Caki2 (cell line): ENCODE results near the gene TMEM235. TPM values are rescaled to one million over a fixed set of nuclear protein-coding genes. Genes with fewer than 3 reads are reported as not detected.

Experiments
- DNase-seq: peaks from one replicate; pipeline ENCODE4 v3.0.0-alpha.2; 2015; ENCODE audit warnings: low read depth
- in situ Hi-C: cut with HindIII; loops from 2 replicates; pipeline ENCODE4 v1.10.0; 2016; ENCODE audit warnings: low sequenced_read_pairs, low pct_unique_long_range_greater_than_20kb, mixed read lengths
- total RNA-seq: library from RNA; depleted of rRNA; stranded (reverse); fragments of >200 nt; shearing (Covaris generic); gene quantifications from 2 replicates; pipeline ENCODE4 v1.2.3, GENCODE V29; 2014; ENCODE audit warnings: low replicate concordance; rRNA removed

The TMEM235 gene
- total RNA-seq, 1 experiment from 2014 or later = not detected

- in situ Hi-C loops = no loop called here
- DNase-seq = no peak
These were observed 52.7 kb downstream of the TMEM235 start for GRCh38 chr17:78284146-78284545.

GRCh38 chr17:78289004-78289403, 57.6 kb downstream of the TMEM235 start:
- in situ Hi-C loops = no loop called here

GRCh38 chr17:78289802-78290363, 58.5 kb downstream of the TMEM235 start:
- DNase-seq = peak; percentile 74
- in situ Hi-C loops = no loop called here

More at GRCh38 chr17:78289004-78289403, 57.6 kb downstream of the TMEM235 start:
- no peak for DNase-seq

Other genes with a start within 250 kb of the TMEM235 start
- 21.2 and 31.4 TPM in 2 replicates for gene TMC6, start 102.9 kb upstream of the TMEM235 start, total RNA-seq
- 0.14 and 0.17 TPM in 2 replicates for gene TMC8, start 100.9 kb upstream of the TMEM235 start, total RNA-seq
- gene C17orf99, start 85.2 kb upstream of the TMEM235 start, total RNA-seq = not detected in 2 replicates
- 213 and 286 TPM in 2 replicates for gene SYNGR2, start 63.0 kb upstream of the TMEM235 start, total RNA-seq
- 160 and 213 TPM in 2 replicates for gene TK1, start 44.6 kb upstream of the TMEM235 start, total RNA-seq
- 37.2 and 41.1 TPM in 2 replicates for gene AFMID, start 44.3 kb upstream of the TMEM235 start, total RNA-seq
- 192 and 210 TPM in 2 replicates for gene BIRC5, start 17.4 kb upstream of the TMEM235 start, total RNA-seq
- gene SOCS3, start 128.4 kb downstream of the TMEM235 start, total RNA-seq = 22.9 and 28.9 TPM in 2 replicates
- gene PGS1, start 147.0 kb downstream of the TMEM235 start, total RNA-seq = 32.8 and 57.8 TPM in 2 replicates